H1 (cell line): Measurements from ENCODE around the gene CHRNA10. TPM values are rescaled to one million over a fixed set of nuclear protein-coding genes. Genes with fewer than 3 reads are reported as not detected.
A peak's percentile ranks its signal among the peaks of the same experiment; 100 is the strongest.

Source experiments
- CTCF ChIA-PET: fragments of 300-600 bp; sonication (Branson Sonifier 250); formaldehyde crosslinking; loops from one replicate; lab custom pipeline; 2021; ENCODE audit not compliant: partially characterized antibody; lab: Charles Lee
- POLR2A ChIA-PET: fragments of 300-600 bp; sonication (Branson Sonifier 250); formaldehyde crosslinking; loops from one replicate; lab custom pipeline; 2021; ENCODE audit warnings: inconsistent platforms; ENCODE audit not compliant: partially characterized antibody; lab: Charles Lee
- DNase-seq, 2 experiments: peaks; one replicate each; pipeline versions ENCODE4 v3.0.0 to v3.0.0-alpha.2; 2010 to 2022; ENCODE audit warnings: low spot score in 2 of 2, low read depth in 1 of 2, mixed read lengths in 1 of 2
- FAIRE-seq: peaks from 2 replicates; lab custom pipeline; 2011; peaks lifted over from hg19 to GRCh38; lab: Jason Lieb, UNC
- H2AFZ ChIP-seq: 2 replicates; pipeline ENCODE4 v1.8.1; 2012; ENCODE audit warnings: low read length, inconsistent platforms
- H2AK5ac ChIP-seq: 2 replicates; pipeline ENCODE4 v1.6.1; 2013; ENCODE audit warnings: low read depth, low read length
- H2BK120ac ChIP-seq: replicated peaks from 2 replicates; pipeline ENCODE3; 2013; ENCODE audit warnings: low read depth, low read length, inconsistent platforms
- H2BK12ac ChIP-seq: 2 replicates; pipeline ENCODE4 v1.6.1; 2013; ENCODE audit warnings: low read depth, low read length
- H2BK15ac ChIP-seq: 2 replicates; pipeline ENCODE4 v1.6.1; 2013; ENCODE audit warnings: low read length
- H2BK20ac ChIP-seq: 2 replicates; pipeline ENCODE4 v1.6.1; 2013; ENCODE audit warnings: low read length
- H2BK5ac ChIP-seq: 2 replicates; pipeline ENCODE4 v1.6.1; 2013; ENCODE audit warnings: low read depth, low read length
- H3K14ac ChIP-seq: 2 replicates; pipeline ENCODE4 v1.6.1; 2013; ENCODE audit warnings: inconsistent platforms; ENCODE audit not compliant: insufficient read length
- H3K18ac ChIP-seq: 2 replicates; pipeline ENCODE4 v1.6.1; 2013; ENCODE audit warnings: low read length; ENCODE audit errors: extremely low read depth
- H3K23ac ChIP-seq: 2 replicates; pipeline ENCODE4 v1.6.1; 2013; ENCODE audit warnings: inconsistent platforms; ENCODE audit not compliant: insufficient read length
- H3K23me2 ChIP-seq: 2 replicates; pipeline ENCODE4 v1.6.1; 2013; ENCODE audit warnings: low read depth, low read length
- H3K27ac ChIP-seq: 2 replicates; pipeline ENCODE4 v1.6.1; 2011; ENCODE audit warnings: low read depth, low read length, inconsistent platforms
- H3K27me3 ChIP-seq, 4 experiments: replicated peaks in 1 of 4; 1 replicate in 1 of 4; 2 replicates in 3 of 4; pipeline versions ENCODE4 v1.6.1 to v1.8.1; 2011 to 2013; ENCODE audit warnings: low read length in 3 of 4, mild to moderate bottlenecking in 3 of 4, inconsistent platforms in 2 of 4, mixed read lengths in 2 of 4, moderate library complexity in 1 of 4; ENCODE audit not compliant: control insufficient read depth in 3 of 4, insufficient read depth in 3 of 4; ENCODE audit errors: extremely low read depth in 1 of 4
- H3K36me3 ChIP-seq, 4 experiments: 2 replicates each; pipeline versions ENCODE4 v1.6.1 to v1.8.1; 2011 to 2013; ENCODE audit warnings: mild to moderate bottlenecking in 4 of 4, low read length in 3 of 4, moderate library complexity in 2 of 4, control low read depth in 1 of 4, inconsistent platforms in 1 of 4; ENCODE audit not compliant: insufficient read depth in 4 of 4, control insufficient read depth in 2 of 4
- H3K4ac ChIP-seq: replicated peaks from 2 replicates; pipeline ENCODE3; 2013; ENCODE audit warnings: low read length, low read depth, mixed read lengths, inconsistent platforms; ENCODE audit not compliant: insufficient read length
- H3K4me1 ChIP-seq, 4 experiments: replicated peaks in 1 of 4; 1 replicate in 1 of 4; 2 replicates in 3 of 4; pipeline versions ENCODE4 v1.6.1 to v1.8.1; 2011 to 2013; ENCODE audit warnings: low read length in 3 of 4, inconsistent platforms in 2 of 4, mixed read lengths in 1 of 4; ENCODE audit not compliant: insufficient read depth in 4 of 4, control insufficient read depth in 3 of 4
- H3K4me2 ChIP-seq, 2 experiments: 2 replicates each; pipeline versions ENCODE4 v1.6.1 to v1.8.1; 2011 to 2013; ENCODE audit warnings: low read depth in 2 of 2, low read length in 2 of 2, control low read depth in 1 of 2, inconsistent platforms in 1 of 2, mild to moderate bottlenecking in 1 of 2; ENCODE audit not compliant: insufficient read depth in 1 of 2
- H3K4me3 ChIP-seq, 4 experiments: fragments of 200-600, 300-600 bp in 1 of 4; sonication (generic), shearing (Covaris generic), sonication (Bioruptor Twin) in 1 of 4; 2 replicates each; pipeline versions ENCODE4 v1.5.1 to v1.8.1; 2011 to 2016; ENCODE audit warnings: low read length in 4 of 4, low read depth in 3 of 4, control low read depth in 2 of 4, inconsistent platforms in 2 of 4, mild to moderate bottlenecking in 2 of 4, mixed read lengths in 1 of 4, moderate library complexity in 1 of 4; ENCODE audit not compliant: insufficient read depth in 2 of 4; ENCODE audit errors: extremely low read depth in 1 of 4
- H3K56ac ChIP-seq: replicated peaks from 2 replicates; pipeline ENCODE3; 2013; ENCODE audit warnings: low read depth, mild to moderate bottlenecking, mixed read lengths, low read length, inconsistent platforms; ENCODE audit not compliant: insufficient read length
- H3K79me1 ChIP-seq: 2 replicates; pipeline ENCODE4 v1.6.1; 2013; ENCODE audit warnings: low read depth, low read length, control low read depth
- H3K79me2 ChIP-seq, 2 experiments: 2 replicates each; pipeline versions ENCODE4 v1.6.1 to v1.8.1; 2012 to 2013; ENCODE audit warnings: low read length in 2 of 2, mild to moderate bottlenecking in 2 of 2, inconsistent platforms in 1 of 2; ENCODE audit not compliant: insufficient read depth in 2 of 2, control insufficient read depth in 1 of 2
- H3K9ac ChIP-seq, 4 experiments: replicated peaks in 1 of 4; 1 replicate in 1 of 4; 2 replicates in 3 of 4; pipeline versions ENCODE4 v1.6.1 to v1.8.1; 2011 to 2013; ENCODE audit warnings: low read depth in 3 of 4, low read length in 3 of 4, control low read depth in 2 of 4, mild to moderate bottlenecking in 2 of 4, moderate library complexity in 2 of 4, inconsistent platforms in 1 of 4; ENCODE audit errors: extremely low read depth in 1 of 4
- H3K9me3 ChIP-seq, 2 experiments: 2 replicates each; pipeline versions ENCODE4 v1.6.1 to v1.8.1; 2012 to 2013; ENCODE audit warnings: mild to moderate bottlenecking in 2 of 2, moderate library complexity in 2 of 2, control low read depth in 1 of 2, inconsistent platforms in 1 of 2, low read depth in 1 of 2, low read length in 1 of 2, mixed read lengths in 1 of 2; ENCODE audit not compliant: insufficient read depth in 2 of 2
- H4K20me1 ChIP-seq, 2 experiments: replicated peaks in 1 of 2; 2 replicates each; pipeline versions ENCODE3 to v1.8.1; 2011 to 2013; ENCODE audit warnings: inconsistent platforms in 2 of 2, low read length in 2 of 2, mild to moderate bottlenecking in 1 of 2; ENCODE audit not compliant: insufficient read depth in 2 of 2, control insufficient read depth in 1 of 2
- H4K5ac ChIP-seq: 2 replicates; pipeline ENCODE4 v1.6.1; 2013; ENCODE audit warnings: low read length, low read depth, mixed read lengths, inconsistent platforms; ENCODE audit not compliant: insufficient read length
- H4K8ac ChIP-seq: 2 replicates; pipeline ENCODE4 v1.8.0; 2013; ENCODE audit warnings: mild to moderate bottlenecking, moderate library complexity, low read length, inconsistent platforms; ENCODE audit not compliant: insufficient read depth; ENCODE audit errors: extremely low read depth
- H4K91ac ChIP-seq: replicated peaks from 2 replicates; pipeline ENCODE3; 2013; ENCODE audit warnings: low read length, mixed read lengths, inconsistent platforms; ENCODE audit not compliant: insufficient read length
- RAD21 ChIP-seq, 2 experiments: IDR thresholded peaks in 1 of 2; conservative IDR thresholded peaks in 1 of 2; 2 replicates each; pipeline ENCODE4 v1.6.1; 2011; ENCODE audit warnings: low read depth in 2 of 2, low read length in 2 of 2, improper control_type of control experiment in 1 of 2, inconsistent platforms in 1 of 2, mild to moderate bottlenecking in 1 of 2, moderate library complexity in 1 of 2
- RXRA ChIP-seq: IDR thresholded peaks from 2 replicates; pipeline ENCODE4 v1.6.1; 2011; ENCODE audit warnings: low read depth, mild to moderate bottlenecking, low read length, moderate library complexity; ENCODE audit not compliant: insufficient read depth
- WGBS, 2 experiments: shearing (Covaris generic) in 1 of 2; methylation state at CpG; one replicate each; pipeline versions ENCODE4 v1.1.6 to v1.1.7; 2013 to 2015; ENCODE audit warnings: low lambda C conversion rate in 2 of 2, mixed read lengths in 2 of 2, inconsistent platforms in 1 of 2, low coverage in 1 of 2, missing lambda C conversion rate in 1 of 2; ENCODE audit not compliant: insufficient replicate concordance in 2 of 2, insufficient coverage in 1 of 2, insufficient read length in 1 of 2; ENCODE audit errors: extremely low coverage in 1 of 2, missing lambda C conversion rate in 1 of 2; 5-methylcytosine and 5-hydroxymethylcytosine counted together
- polyA plus RNA-seq, 7 experiments: library from polyadenylated mRNA; depleted of rRNA in 3 of 7; stranded (reverse) in 5 of 7; unstranded in 2 of 7; fragments of >200 nt in 5 of 7; fragments of 200-250 nt in 2 of 7; gene quantifications; 1 replicate in 5 of 7; 2 replicates in 1 of 7; 4 replicates in 1 of 7; pipeline versions ENCODE4 v1.2.1 to v1.2.3, GENCODE V29; 2011 to 2013; ENCODE audit warnings: missing spikeins in 2 of 7, mixed read lengths in 2 of 7
- total RNA-seq: library from RNA; stranded (reverse); fragmentation: NEBNext Ultra II Directional; extraction: Animal tissue kit (Norgen Biotek cat#: 25700); gene quantifications from 2 replicates; pipeline ENCODE4 v1.2.1, GENCODE V29; 2021

Gene CHRNA10
- total and polyA plus RNA-seq, 2 of the 8 experiments (the other 6 are each of a cell fraction or from before 2014, with no cell fraction given), result 0.68 to 1.3 TPM

- Histone ChIP-seq H2BK5ac (no peak overlapping the region), H3K23me2 (peaks cover 11% of the 10 kb centered on the region; the same call in 1 of the 2 replicates), H4K8ac (no peak overlapping the region), H2BK20ac (no peak overlapping the region), H3K4ac (no peak overlapping the region), H3K79me2 (no peaks in the 10 kb centered on the region), H3K27ac (no peak overlapping the region), H2BK120ac (no peak overlapping the region), H3K79me1 (no peaks in the 10 kb centered on the region), H4K20me1 (no peaks in the 10 kb centered on the region), H2BK12ac (no peak overlapping the region; the same call in 1 of the 2 replicates), H3K9ac (no peak overlapping the region), H3K9me3 (peaks cover 7% of the 10 kb centered on the region in 2 experiments; a peak in 2 of 4 replicates), H3K36me3 (no peaks in the 10 kb centered on the region), H3K56ac (no peak overlapping the region), H3K4me1 (peaks cover 0 to 10% (median 1%) of the 10 kb centered on the region in 4 experiments; a peak in 4 of 7 replicates), H2BK15ac (no peak overlapping the region; the same call in 1 of the 2 replicates), H3K4me2 (no peak overlapping the region), H3K27me3 (peaks cover 0 to 6% (median 0%) of the 10 kb centered on the region in 4 experiments; a peak in 4 of 7 replicates), H2AFZ (no peak overlapping the region), H2AK5ac (0 out of 2 replicates have a peak overlapping the region, but pooled peaks have one; percentile 9), H3K23ac (no peak overlapping the region), H4K5ac (no peak overlapping the region), H3K14ac (no peak overlapping the region), H3K4me3 (no peak overlapping the region), H4K91ac (no peak overlapping the region), H3K18ac (no peak overlapping the region)
- no peak for DNase-seq
- 76% methylated on average over 7 of the region's 7 CpGs; no CpG with 5 or more reads in 1 of the 2 experiments for WGBS, 2 experiments
- POLR2A ChIA-PET, result no interaction called here
- FAIRE-seq, result no peak
- CTCF ChIA-PET, result interaction anchor here (1.1 kb wide), 1 partner anchor 19 kb away, joined by 4 read pairs; no protein-coding TSS in a partner anchor
- TF ChIP-seq RXRA (no peak), RAD21 (IDR thresholded peaks at IDR 0.05 in 1 of 2, conservative IDR thresholded peaks at IDR 0.05 in 1 of 2; ENCODE audit: low read depth in 2 of 2, low read length in 2 of 2) (0 out of 4 replicates have a peak, but pooled peaks of 1 of the 2 experiments have one; percentile 3)
These were observed 25.6 kb downstream of the CHRNA10 start for GRCh38 chr11:3645552-3645951.
